ENCODE results near the gene AGT.
"Not testable (repeated sequence)": the region's sequence is repeated elsewhere in the genome, so short reads cannot be mapped to it uniquely, and the experiment has no call there.

Gene AGT

DNA sequence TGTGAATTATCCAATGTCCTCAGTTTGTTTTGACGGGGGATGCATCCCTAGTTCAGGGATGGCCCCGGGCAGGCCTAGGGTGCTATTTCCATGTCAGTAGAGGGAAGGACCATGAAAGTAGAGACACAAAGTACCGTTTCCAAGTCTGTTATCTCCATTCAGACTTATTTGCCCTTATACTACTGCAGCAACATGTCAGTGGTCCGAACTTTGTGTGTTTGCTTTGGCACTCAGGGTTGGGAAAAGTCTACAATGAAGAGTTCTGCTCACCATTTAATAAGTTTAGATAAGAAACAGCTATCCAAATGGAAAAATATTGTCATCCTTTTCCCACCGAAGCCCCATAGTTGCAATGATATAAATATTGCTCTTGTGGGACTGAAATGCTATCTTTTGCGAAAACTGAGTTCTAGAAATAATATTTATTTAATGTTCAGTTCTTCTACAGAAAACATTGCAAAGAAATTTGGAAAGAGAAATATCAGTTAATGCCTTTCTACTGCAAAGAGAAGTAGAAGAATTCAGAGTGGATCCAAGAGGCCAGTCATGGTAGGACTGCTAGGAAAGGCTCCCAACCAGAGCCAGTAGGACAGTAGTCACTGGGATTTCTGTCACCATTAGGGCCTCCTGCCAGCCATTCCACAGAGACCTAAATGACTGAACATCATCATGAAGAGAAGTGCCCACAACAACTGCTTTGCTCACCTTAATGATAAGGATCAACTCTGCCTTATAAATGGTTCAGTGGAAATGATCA is 11.5 kb upstream of the AGT start:
- Histone ChIP-seq H3K79me2 (no peaks in the 10 kb centered on the region), H3K27me3 (ENCODE audit: control insufficient read depth, insufficient read depth, low read length) (no peaks in the 10 kb centered on the region), H3K36me3 (ENCODE audit: control insufficient read depth, insufficient read depth, low read length) (no peaks in the 10 kb centered on the region), H3K4me2 (ENCODE audit: low read length) (no peak overlapping the region), H3K9ac (no peak overlapping the region), H3K9me3 (ENCODE audit: control insufficient read depth, low read length) (no peaks in the 10 kb centered on the region), H3K4me3 (ENCODE audit: low read depth, low read length) (no peak overlapping the region), H3K4me1 (peaks cover 3% of the 10 kb centered on the region), H3K27ac (no peak overlapping the region), H2AFZ (no peak overlapping the region)
- TF ChIP-seq CTCF (IDR thresholded peaks at IDR 0.05), result no peak

- H3K36me3 ChIP-seq (ENCODE audit: control insufficient read depth, insufficient read depth, low read length); H3K4me2 ChIP-seq (ENCODE audit: low read length); H3K9me3 ChIP-seq (ENCODE audit: control insufficient read depth, low read length); H3K4me1 ChIP-seq; H3K79me2 ChIP-seq; H3K27me3 ChIP-seq (ENCODE audit: control insufficient read depth, insufficient read depth, low read length); H3K27ac ChIP-seq; H3K9ac ChIP-seq; H3K4me3 ChIP-seq (ENCODE audit: low read depth, low read length); H2AFZ ChIP-seq: not testable (repeated sequence)
These were observed 8.1 kb upstream of the AGT start for GRCh38 chr1:230721849-230722522.

GRCh38 chr1:230717251-230717650 is 3.3 kb upstream of the AGT start:
- TF ChIP-seq CTCF (IDR thresholded peaks at IDR 0.05), result no peak
- no peak overlapping the region for H3K9ac ChIP-seq
- no peak overlapping the region for H2AFZ ChIP-seq
- H3K4me2 ChIP-seq (ENCODE audit: low read length), result no peak overlapping the region
- H3K36me3 ChIP-seq (ENCODE audit: control insufficient read depth, insufficient read depth, low read length), result no peaks in the 10 kb centered on the region
- H3K4me1 ChIP-seq, result peaks cover 5% of the 10 kb centered on the region
- no peak overlapping the region for H3K27ac ChIP-seq
- H3K27me3 ChIP-seq (ENCODE audit: control insufficient read depth, insufficient read depth, low read length), result no peaks in the 10 kb centered on the region
- H3K9me3 ChIP-seq (ENCODE audit: control insufficient read depth, low read length), result no peaks in the 10 kb centered on the region
- no peaks in the 10 kb centered on the region for H3K79me2 ChIP-seq
- H3K4me3 ChIP-seq (ENCODE audit: low read depth, low read length), result no peak overlapping the region

DNA sequence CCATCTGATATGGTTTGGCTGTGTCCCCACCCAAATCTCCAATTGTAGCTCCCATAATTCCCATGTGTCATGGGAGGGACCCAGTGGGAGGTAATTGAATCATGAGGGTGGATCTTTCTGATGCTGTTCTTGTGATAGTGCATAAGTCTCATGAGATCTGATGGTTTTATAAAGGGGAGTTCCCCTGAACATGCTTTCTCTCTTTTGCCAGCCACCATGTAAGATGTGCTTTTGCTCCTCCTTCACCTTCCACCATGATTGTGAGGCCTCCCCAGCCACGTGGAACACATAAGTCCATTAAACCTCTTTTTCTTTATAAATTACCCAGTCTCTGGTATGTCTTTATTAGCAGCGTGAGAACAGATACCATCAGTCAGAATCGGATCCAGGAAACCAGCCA is 2.5 kb upstream of the AGT start:
- not testable (repeated sequence) for H3K79me2 ChIP-seq; H2AFZ ChIP-seq; H3K27me3 ChIP-seq (ENCODE audit: control insufficient read depth, insufficient read depth, low read length); H3K9ac ChIP-seq; H3K36me3 ChIP-seq (ENCODE audit: control insufficient read depth, insufficient read depth, low read length); H3K4me3 ChIP-seq (ENCODE audit: low read depth, low read length); H3K4me1 ChIP-seq; H3K9me3 ChIP-seq (ENCODE audit: control insufficient read depth, low read length); H3K4me2 ChIP-seq (ENCODE audit: low read length); H3K27ac ChIP-seq

DNA sequence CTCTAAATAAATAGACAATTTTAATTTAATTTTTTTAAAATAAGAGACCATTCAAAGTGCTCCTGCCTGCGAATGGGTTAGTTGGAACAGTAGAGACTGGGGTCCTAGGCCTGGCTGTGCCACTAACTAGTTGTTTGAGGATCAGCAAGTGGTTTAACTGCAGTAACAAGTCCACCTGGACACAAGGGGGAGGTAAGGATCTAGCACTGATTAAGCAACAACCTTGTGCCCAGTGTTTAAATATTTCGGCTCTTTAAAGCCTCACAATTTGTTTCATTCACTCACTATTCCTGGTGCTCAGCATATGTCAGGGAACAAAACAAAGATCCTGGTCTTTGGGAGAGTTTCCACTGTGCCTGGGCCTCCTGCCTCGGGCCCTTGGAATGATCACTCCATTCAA is 1.6 kb upstream of the AGT start:
- peaks cover 5% of the 10 kb centered on the region for H3K4me1 ChIP-seq
- no peak overlapping the region for H2AFZ ChIP-seq
- H3K36me3 ChIP-seq (ENCODE audit: control insufficient read depth, insufficient read depth, low read length), result no peaks in the 10 kb centered on the region
- TF ChIP-seq CTCF (IDR thresholded peaks at IDR 0.05), result no peak
- H3K79me2 ChIP-seq, result no peaks in the 10 kb centered on the region
- no peak overlapping the region for H3K4me3 ChIP-seq (ENCODE audit: low read depth, low read length)
- no peak overlapping the region for H3K9ac ChIP-seq
- no peak overlapping the region for H3K27ac ChIP-seq
- H3K27me3 ChIP-seq (ENCODE audit: control insufficient read depth, insufficient read depth, low read length), result no peaks in the 10 kb centered on the region
- H3K4me2 ChIP-seq (ENCODE audit: low read length), result no peak overlapping the region
- no peaks in the 10 kb centered on the region for H3K9me3 ChIP-seq (ENCODE audit: control insufficient read depth, low read length)
